GM12878 (cell line): ENCODE data around the gene USH1C. TPM values are rescaled to one million over a fixed set of nuclear protein-coding genes. Genes with fewer than 3 reads are reported as not detected.

Experiments used
- ATAC-seq: fragments of 200-7000 bp; cut with Tn5 transposase; 3 replicates; pipeline ENCODE4 v1.9.1; 2020; ENCODE audit warnings: mild to moderate bottlenecking, moderate library complexity
- BruUV-seq: library from RNA; stranded (reverse); fragments of 400-500 nt; replicated peaks from 2 replicates; lab custom pipeline; 2021; lab: Mats Ljungman, UMichigan
- CTCF ChIA-PET: fragments of 300-600 bp; sonication (Branson Sonifier 250); formaldehyde crosslinking; extraction: SDS; loops from one replicate; lab custom pipeline; 2021; ENCODE audit warnings: inconsistent platforms; lab: Yijun Ruan, JAX
- POLR2A ChIA-PET: fragments of 350-600 bp; formaldehyde crosslinking; extraction: SDS; loops from one replicate; lab custom pipeline; 2021; ENCODE audit warnings: inconsistent platforms; lab: Charles Lee
- RAD21 ChIA-PET: fragments of 300-600 bp; sonication (Branson Sonifier 250); formaldehyde crosslinking; loops from one replicate; lab custom pipeline; 2023; ENCODE audit warnings: antibody characterized with exemption; ENCODE audit not compliant: unreplicated experiment; lab: Charles Lee
- SMC1A ChIA-PET: fragments of 300-600 bp; sonication (Branson Sonifier 250); formaldehyde crosslinking; loops from one replicate; lab custom pipeline; 2023; ENCODE audit not compliant: unreplicated experiment, uncharacterized antibody; lab: Charles Lee
- DNase-seq: peaks from one replicate; pipeline ENCODE4 v3.0.0-alpha.2; 2011; ENCODE audit warnings: low read depth, low spot score
- FAIRE-seq: peaks from 3 replicates; lab custom pipeline; 2011; peaks lifted over from hg19 to GRCh38; lab: Jason Lieb, UNC
- H2AFZ ChIP-seq: 2 replicates; pipeline ENCODE4 v1.6.0; 2011; ENCODE audit warnings: low read depth, low read length, control low read depth; ENCODE audit not compliant: control insufficient read depth
- H3K27ac ChIP-seq: 2 replicates; pipeline ENCODE4 v1.5.1; 2011; ENCODE audit warnings: control low read depth; ENCODE audit not compliant: control insufficient read depth, insufficient read depth
- H3K27me3 ChIP-seq, 2 experiments: replicated peaks in 1 of 2; 2 replicates each; pipeline versions ENCODE4 v1.6.0 to v1.6.1; 2011; ENCODE audit warnings: low read length in 1 of 2; ENCODE audit not compliant: control insufficient read depth in 2 of 2, insufficient read depth in 2 of 2
- H3K36me3 ChIP-seq, 2 experiments: 2 replicates each; pipeline ENCODE4 v1.5.1; 2011; ENCODE audit warnings: low read length in 1 of 2; ENCODE audit not compliant: control insufficient read depth in 2 of 2, insufficient read depth in 2 of 2
- H3K4me1 ChIP-seq: 2 replicates; pipeline ENCODE4 v1.6.1; 2011; ENCODE audit warnings: mild to moderate bottlenecking, low read length, moderate library complexity, mixed read lengths; ENCODE audit not compliant: control insufficient read depth, insufficient read depth
- H3K4me2 ChIP-seq: 2 replicates; pipeline ENCODE4 v1.6.0; 2011; ENCODE audit warnings: control low read depth; ENCODE audit not compliant: control insufficient read depth, insufficient read depth
- H3K4me3 ChIP-seq: fragments of 200-600 bp; sonication (generic); 2 replicates; pipeline ENCODE4 v1.5.1; 2016
- H3K79me2 ChIP-seq: 2 replicates; pipeline ENCODE4 v1.6.0; 2011; ENCODE audit warnings: low read length; ENCODE audit not compliant: control insufficient read depth, insufficient read depth
- H3K9ac ChIP-seq: 2 replicates; pipeline ENCODE4 v1.8.0; 2011; ENCODE audit warnings: low read length, control low read depth, mixed read lengths; ENCODE audit not compliant: control insufficient read depth, insufficient read depth
- H3K9me3 ChIP-seq: replicated peaks from 3 replicates; pipeline ENCODE4 v1.5.1; 2011; ENCODE audit warnings: mild to moderate bottlenecking, low read length; ENCODE audit not compliant: control insufficient read depth, insufficient read depth
- H4K20me1 ChIP-seq: 2 replicates; pipeline ENCODE4 v1.6.0; 2011; ENCODE audit not compliant: control insufficient read depth, insufficient read depth
- BACH1 ChIP-seq: fragments of 450-650 bp; IDR thresholded peaks from 2 replicates; pipeline ENCODE4 v1.6.1; 2017; ENCODE audit warnings: mild to moderate bottlenecking, borderline replicate concordance
- BCL11A ChIP-seq: IDR thresholded peaks from 2 replicates; pipeline ENCODE4 v1.6.1; 2011; ENCODE audit warnings: low read depth, low read length
- BMI1 ChIP-seq: fragments of 450-650 bp; IDR thresholded peaks from 2 replicates; pipeline ENCODE4 v1.6.1; 2016; ENCODE audit warnings: mild to moderate bottlenecking, moderate library complexity, borderline replicate concordance
- CBX5 ChIP-seq: sonication (generic); IDR thresholded peaks from 2 replicates; pipeline ENCODE4 v1.6.1; 2016; ENCODE audit warnings: low read depth, moderate library complexity, mild to moderate bottlenecking, inconsistent platforms
- CREB1 ChIP-seq: IDR thresholded peaks from 2 replicates; pipeline ENCODE4 v1.6.1; 2012; ENCODE audit warnings: low read depth, mild to moderate bottlenecking, inconsistent platforms
- CUX1 ChIP-seq: IDR thresholded peaks from 2 replicates; pipeline ENCODE4 v1.6.1; 2012; ENCODE audit warnings: improper control_type of control experiment, low read depth, low read length; ENCODE audit not compliant: insufficient replicate concordance
- EP300 ChIP-seq, 2 experiments: fragments of 150-350 bp in 1 of 2; IDR thresholded peaks; 2 replicates each; pipeline ENCODE4 v1.6.1; 2011 to 2012; ENCODE audit warnings: low read depth in 2 of 2, low read length in 2 of 2, borderline replicate concordance in 1 of 2, improper control_type of control experiment in 1 of 2, inconsistent platforms in 1 of 2; ENCODE audit not compliant: control insufficient read depth in 1 of 2
- ESRRA ChIP-seq: IDR thresholded peaks from 2 replicates; pipeline ENCODE4 v1.6.1; 2012; ENCODE audit warnings: mild to moderate bottlenecking, low read length, improper control_type of control experiment
- HDAC2 ChIP-seq: fragments of 200-600 bp; sonication (generic); IDR thresholded peaks from 2 replicates; pipeline ENCODE4 v1.6.1; 2017
- HDAC6 ChIP-seq: fragments of 200-600 bp; sonication (generic); IDR thresholded peaks from one replicate; pipeline ENCODE4 v1.8.0; 2017; ENCODE audit warnings: antibody characterized with exemption; ENCODE audit not compliant: unreplicated experiment
- MAX ChIP-seq: IDR thresholded peaks from 2 replicates; pipeline ENCODE4 v1.6.1; 2012; ENCODE audit warnings: low read depth, low read length, improper control_type of control experiment
- MEF2A ChIP-seq: IDR thresholded peaks from 2 replicates; pipeline ENCODE4 v1.6.1; 2011; ENCODE audit warnings: low read depth, mild to moderate bottlenecking, low read length, moderate library complexity; ENCODE audit not compliant: insufficient read depth
- POU2F2 ChIP-seq: IDR thresholded peaks from 3 replicates; pipeline ENCODE4 v1.6.1; 2011; ENCODE audit warnings: low read depth, mild to moderate bottlenecking, low read length, borderline replicate concordance
- TCF3 ChIP-seq: IDR thresholded peaks from 2 replicates; pipeline ENCODE4 v1.6.1; 2012; ENCODE audit warnings: low read depth, mild to moderate bottlenecking, low read length, borderline replicate concordance; ENCODE audit not compliant: insufficient read depth
- TCF7 ChIP-seq: IDR thresholded peaks from 2 replicates; pipeline ENCODE4 v1.6.1; 2014; ENCODE audit warnings: antibody characterized with exemption, borderline replicate concordance
- WGBS: methylation state at CpG from one replicate; pipeline ENCODE4 v1.1.6; 2016; ENCODE audit warnings: low lambda C conversion rate; ENCODE audit not compliant: insufficient replicate concordance, insufficient coverage; ENCODE audit errors: missing lambda C conversion rate; 5-methylcytosine and 5-hydroxymethylcytosine counted together
- in situ Hi-C: fragments of 300-500 bp; cut with MboI; formaldehyde crosslinking; loops from 9 replicates; pipeline ENCODE4 v1.14.3; 2018; ENCODE audit warnings: mixed read lengths
- intact Hi-C: fragments of 100-400 bp; cut with micrococcal nuclease; formaldehyde crosslinking; loops from one replicate; pipeline ENCODE4 v1.14.2; 2022; ENCODE audit not compliant: unreplicated experiment
- polyA plus RNA-seq, 11 experiments: library from polyadenylated mRNA; depleted of rRNA in 4 of 11; unstranded in 6 of 11; stranded (reverse) in 5 of 11; fragments of >200 nt; fragmentation: Nextera tagmentation in 4 of 11; fragmentation: Illumina TruSeq in 1 of 11; extraction: Ambion mirVana in 4 of 11; extraction: Trizol in 1 of 11; gene quantifications; 1 replicate in 1 of 11; 2 replicates in 10 of 11; pipeline versions ENCODE4 v1.2.1 to v1.2.3, GENCODE V29; 2011 to 2016; ENCODE audit warnings: inconsistent platforms in 2 of 11, missing spikeins in 2 of 11, low read depth in 1 of 11
- total RNA-seq, 4 experiments: library from RNA; depleted of rRNA in 3 of 4; stranded (reverse); fragments of >200 nt in 3 of 4; fragmentation: Illumina TruSeq in 1 of 4; extraction: Trizol in 1 of 4; gene quantifications; 2 replicates each; pipeline versions ENCODE4 v1.2.1 to v1.2.3, GENCODE V29; 2013 to 2021

The USH1C gene
- total and polyA plus RNA-seq, 10 of the 15 experiments (the other 5 are each of a cell fraction or from before 2014, with no cell fraction given) = not detected

- Histone ChIP-seq H3K27ac (no peak overlapping the region), H3K4me1 (no peaks in the 10 kb centered on the region), H3K9me3 (no peaks in the 10 kb centered on the region), H3K9ac (no peak overlapping the region), H4K20me1 (no peaks in the 10 kb centered on the region; the same call in 1 of the 2 replicates), H3K36me3 (no peaks in the 10 kb centered on the region), H3K79me2 (no peaks in the 10 kb centered on the region), H3K4me3 (no peak overlapping the region), H2AFZ (no peak overlapping the region), H3K27me3 (peaks cover 0 to 2% of the 10 kb centered on the region in 2 experiments; a peak in 2 of 4 replicates), H3K4me2 (no peak overlapping the region)
- BruUV-seq = no TSS peak
- CTCF ChIA-PET = interaction anchor here (1.3 to 2.1 kb wide), 3 partner anchors 9 to 11 kb away, joined by 3 to 6 read pairs (median 4); no protein-coding TSS in a partner anchor
- DNase-seq = no peak
- RAD21 ChIA-PET = no interaction called here
- in situ Hi-C loops (no loop called here), intact Hi-C loops (no loop called here)
- SMC1A ChIA-PET = interaction anchor here (1.4 kb wide), 2 partner anchors 9 to 11 kb away, joined by 3 read pairs; no protein-coding TSS in a partner anchor
- no peak for ATAC-seq
- 41% methylated on average over 7 of the region's 7 CpGs for WGBS
- TF ChIP-seq BCL11A = no peak
- no peak for TF ChIP-seq POU2F2
- no peak for TF ChIP-seq CBX5
- TF ChIP-seq EP300 (IDR thresholded peaks at IDR 0.05; ENCODE audit: borderline replicate concordance in 1 of 2, control insufficient read depth in 1 of 2, low read depth in 2 of 2, low read length in 2 of 2) = no peak
- TF ChIP-seq BACH1 = no peak
- no peak for TF ChIP-seq TCF3
- TF ChIP-seq HDAC2 = no peak
- TF ChIP-seq ESRRA = no peak
- no peak for TF ChIP-seq TCF7
- TF ChIP-seq MEF2A = no peak
- no peak for TF ChIP-seq BMI1
- no peak for TF ChIP-seq CUX1
- no peak for TF ChIP-seq MAX
- TF ChIP-seq CREB1 = no peak
- no peak for TF ChIP-seq HDAC6
- no peak for FAIRE-seq
- POLR2A ChIA-PET = no interaction called here
Observed at GRCh38 chr11:17516551-17517150, 27.6 kb downstream of the USH1C start.
